GM12875 (cell line): Measurements from ENCODE around the gene SCNN1B.

Experiments used
- H3K4me3 ChIP-seq: one replicate; pipeline ENCODE4 v1.5.1; 2011; ENCODE audit warnings: low read depth, low read length, control low read depth
- CTCF ChIP-seq: IDR thresholded peaks from 2 replicates; pipeline ENCODE4 v1.5.1; 2011; ENCODE audit warnings: low read depth, mild to moderate bottlenecking, control low read depth, inconsistent platforms, low read length, moderate library complexity, borderline replicate concordance; ENCODE audit not compliant: insufficient read depth

SCNN1B gene

GRCh38 chr16:23310744-23311143 lies 8.6 kb downstream of the SCNN1B start:
- H3K4me3 ChIP-seq = no peak overlapping the region
- TF ChIP-seq CTCF = no peak

DNA sequence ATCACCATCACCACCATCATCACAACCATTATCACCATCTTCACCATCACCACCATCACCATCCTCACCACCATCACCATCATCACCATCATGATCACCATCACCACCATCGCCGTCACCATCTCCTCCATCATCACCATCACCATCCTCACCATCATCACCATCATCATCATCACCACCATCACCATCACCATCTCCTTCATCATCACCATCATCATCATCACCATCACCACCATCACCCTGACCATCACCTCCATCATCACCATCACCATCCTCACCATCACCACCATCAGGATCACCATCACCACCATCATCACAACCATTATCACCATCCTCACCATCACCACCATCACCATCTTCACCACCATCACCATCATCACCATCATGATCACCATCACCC lies 14.1 kb downstream of the SCNN1B start:
- TF ChIP-seq CTCF = no peak
- H3K4me3 ChIP-seq = no peak overlapping the region

- H3K4me3 ChIP-seq = no peak overlapping the region
- TF ChIP-seq CTCF = no peak
These were observed 14.6 kb downstream of the SCNN1B start for GRCh38 chr16:23316634-23317265.

DNA sequence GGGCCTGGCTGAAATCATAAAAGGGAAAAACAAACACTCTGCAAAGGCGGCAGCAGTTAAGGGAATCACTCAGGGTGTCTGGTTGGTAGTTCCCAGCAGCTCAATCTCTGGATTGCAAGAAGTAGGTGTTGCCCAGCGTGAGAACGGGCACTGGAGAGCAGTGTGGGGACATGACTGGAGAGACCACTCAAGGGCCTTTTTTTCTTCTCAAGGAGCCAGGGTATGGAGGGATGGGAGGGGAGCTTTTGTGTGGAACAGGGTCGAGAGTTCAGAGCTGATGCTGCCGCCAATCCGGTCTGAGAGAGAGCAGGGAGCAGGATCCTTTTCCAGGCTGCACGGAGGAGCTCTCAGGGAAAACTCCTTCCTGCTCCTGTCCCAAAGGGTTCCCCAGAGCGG lies 15.2 kb downstream of the SCNN1B start:
- H3K4me3 ChIP-seq = no peak overlapping the region
- no peak for TF ChIP-seq CTCF

DNA sequence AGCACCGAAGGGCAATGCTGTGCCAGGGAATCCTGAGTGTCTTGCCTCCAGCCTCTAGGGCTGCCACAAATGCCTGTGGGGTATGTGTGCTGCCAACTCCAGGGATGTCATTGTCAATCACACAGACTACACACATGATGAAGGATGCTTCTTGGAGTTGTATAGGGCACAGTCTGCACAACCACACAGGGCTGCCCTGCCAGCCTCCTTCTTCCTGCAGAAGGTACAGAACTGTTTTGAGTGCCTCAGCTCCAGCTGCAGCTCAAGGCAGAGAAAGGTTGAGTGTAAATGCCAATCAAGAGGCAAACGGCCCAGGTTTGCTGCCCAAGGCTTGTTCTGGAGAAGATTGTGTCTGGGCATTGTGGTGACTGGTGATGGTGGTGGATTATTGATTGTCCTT lies 15.6 kb downstream of the SCNN1B start:
- no peak overlapping the region for H3K4me3 ChIP-seq
- no peak for TF ChIP-seq CTCF

GRCh38 chr16:23318639-23319038 lies 16.5 kb downstream of the SCNN1B start:
- H3K4me3 ChIP-seq = no peak overlapping the region
- no peak for TF ChIP-seq CTCF

DNA sequence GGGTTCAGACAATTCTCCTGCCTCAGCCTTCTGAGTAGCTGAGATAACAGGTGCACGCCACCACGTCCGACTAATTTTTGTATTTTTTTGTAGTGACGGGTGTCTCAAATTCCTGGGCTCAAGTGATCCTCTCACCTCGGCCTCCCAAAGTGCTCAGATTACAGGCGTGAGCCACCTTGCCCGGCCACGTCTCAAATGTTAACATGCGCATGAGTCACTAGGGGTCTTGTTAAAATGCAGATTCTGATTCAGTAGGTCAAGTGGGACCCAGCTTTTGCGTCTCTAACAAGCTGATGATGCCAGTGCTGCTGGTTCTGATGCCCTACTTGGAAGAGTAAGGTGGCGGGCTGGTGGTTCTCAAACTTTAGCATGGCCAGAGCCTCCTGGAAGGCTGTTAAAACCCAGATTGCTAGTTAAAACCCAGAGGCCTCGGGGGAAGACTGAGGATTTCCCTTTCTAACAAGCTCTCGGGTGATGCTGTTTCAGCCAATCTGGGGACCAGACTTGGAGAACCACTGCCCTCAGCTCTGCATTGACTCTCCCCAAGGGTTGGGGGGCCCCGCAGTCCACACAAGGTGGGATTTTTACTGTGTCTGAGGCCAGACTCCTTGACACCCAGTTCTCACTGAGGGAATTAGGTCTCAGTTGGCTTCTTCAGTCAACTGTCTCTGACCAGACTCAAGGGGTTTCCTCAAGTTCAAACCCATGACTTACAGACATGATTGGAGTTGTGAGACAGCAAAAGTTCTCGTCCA lies 17.9 kb downstream of the SCNN1B start:
- H3K4me3 ChIP-seq = no peak overlapping the region
- no peak for TF ChIP-seq CTCF
